ENCODE data around the gene AFF3.
"Not testable (repeated sequence)": the region's sequence is repeated elsewhere in the genome, so short reads cannot be mapped to it uniquely, and the experiment has no call there.

Gene AFF3

GRCh38 chr2:99522157-99522556 is 620.2 kb downstream of the AFF3 start:
- no peak for DNase-seq

DNA sequence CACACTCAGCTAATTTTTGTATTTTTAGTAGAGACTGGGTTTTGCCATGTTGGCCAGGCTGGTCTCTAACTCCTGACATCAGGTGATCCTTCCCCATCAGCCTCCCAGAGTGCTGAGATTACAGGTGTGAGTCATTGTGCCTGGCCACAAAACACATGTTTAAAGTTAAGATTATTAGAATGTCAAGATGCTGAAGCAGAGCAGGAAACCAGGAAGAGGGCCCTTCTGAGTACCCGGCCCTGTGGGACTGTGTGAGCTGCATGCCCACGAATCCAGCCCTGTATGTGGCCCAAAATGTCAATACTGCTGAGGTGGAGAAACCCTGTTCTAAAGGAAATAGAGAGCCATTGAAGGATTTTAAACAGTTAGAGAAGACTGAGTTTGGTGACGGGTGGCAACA is 621.6 kb downstream of the AFF3 start:
- no peak for DNase-seq

DNA sequence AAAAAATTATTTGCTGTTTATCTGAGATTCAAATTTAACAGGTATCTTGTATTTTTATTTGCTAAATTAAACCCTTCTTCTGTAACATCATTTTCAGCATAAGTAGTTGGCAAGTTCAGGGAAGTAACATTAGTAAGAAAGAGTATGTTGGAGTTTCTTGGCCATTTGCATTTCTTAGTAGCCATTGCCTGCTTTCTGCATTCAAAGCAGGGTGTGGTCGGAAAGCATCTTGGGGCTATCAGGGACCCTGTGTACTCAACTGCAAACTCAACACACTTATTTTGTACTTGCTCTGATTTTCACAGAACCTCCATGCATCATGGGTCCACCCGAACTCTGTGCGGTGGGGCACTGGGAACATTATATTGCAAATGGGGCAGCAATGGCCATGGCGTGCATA is 622.2 kb downstream of the AFF3 start:
- DNase-seq = no peak

DNA sequence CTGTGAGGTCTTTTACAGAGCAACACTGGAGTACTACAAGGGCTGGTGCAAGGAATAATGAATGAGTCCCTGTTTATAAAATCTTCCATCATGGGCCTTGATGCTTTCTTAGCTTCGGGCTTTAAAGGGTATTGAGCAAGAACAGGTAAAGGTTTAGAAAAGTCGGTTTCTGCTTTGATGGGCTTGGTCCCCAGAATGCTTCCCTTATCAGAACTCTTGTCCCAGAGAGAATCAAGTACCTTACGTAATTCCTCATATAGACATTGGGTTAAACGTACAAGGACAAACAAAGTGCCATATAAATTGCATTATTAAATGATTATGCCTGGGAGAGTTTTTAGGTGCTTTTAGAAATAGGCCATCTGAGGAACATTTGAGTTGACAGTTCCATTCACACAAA is 628.0 kb downstream of the AFF3 start:
- no peak for DNase-seq

GRCh38 chr2:99512181-99512591 is 630.2 kb downstream of the AFF3 start:
- peak in 1 of 14 donors; percentile 97 for DNase-seq

DNA sequence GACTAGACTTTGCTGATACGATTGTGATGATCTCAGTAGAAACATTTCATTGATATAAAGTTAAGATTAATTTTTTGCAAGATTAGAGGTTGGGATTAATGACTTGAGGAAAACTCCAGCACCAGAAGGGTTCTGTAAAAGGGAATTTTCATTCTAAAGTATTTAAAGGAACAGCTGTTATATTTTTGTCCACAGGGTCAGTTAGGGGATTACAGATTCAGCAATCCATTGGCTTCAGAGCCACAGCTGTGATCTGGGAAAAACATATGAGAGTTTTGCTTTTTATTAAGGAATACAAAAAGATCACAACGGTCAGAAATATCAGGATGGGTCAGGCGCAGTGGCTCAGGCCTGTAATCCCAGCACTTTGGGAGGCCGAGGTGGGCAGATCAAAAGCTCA is 633.0 kb downstream of the AFF3 start:
- DNase-seq = no peak

- peak in 1 of 14 donors; percentile 17 for DNase-seq
Observed at GRCh38 chr2:99507937-99508818, 634.2 kb downstream of the AFF3 start.

DNA sequence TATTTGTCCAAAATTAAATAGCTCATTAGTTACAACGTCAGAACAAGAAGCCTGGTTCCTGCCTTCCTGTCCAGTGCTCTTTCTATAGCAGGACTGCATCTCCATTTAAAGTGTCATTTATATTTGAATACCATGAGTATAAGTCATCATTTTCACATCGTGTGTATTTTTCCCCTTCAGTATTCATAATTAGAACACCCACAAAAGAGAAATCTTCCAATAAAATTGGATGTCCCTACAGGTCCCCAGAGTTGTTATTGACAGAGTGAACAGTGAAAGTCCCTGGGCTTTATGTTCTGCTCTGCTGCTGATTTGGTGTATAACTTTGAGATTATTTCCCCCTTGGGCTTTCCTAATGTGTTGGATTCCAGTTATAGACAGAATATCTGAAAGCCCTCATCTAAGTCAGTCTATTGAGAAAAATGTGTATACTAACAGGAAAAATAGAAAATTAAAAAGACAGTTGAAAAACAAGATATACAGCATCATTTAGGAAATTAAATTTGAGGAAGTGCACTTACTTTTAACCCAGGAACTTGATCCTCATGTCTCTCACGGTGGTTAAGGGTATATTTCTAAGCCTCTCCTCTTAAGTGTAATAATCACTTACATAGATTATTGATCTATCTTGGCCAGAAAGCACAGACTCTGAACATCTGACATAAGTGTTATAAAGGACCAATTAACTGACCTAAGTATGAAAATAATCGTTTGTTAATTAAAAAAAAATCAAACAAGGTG is 637.4 kb downstream of the AFF3 start:
- no peak for DNase-seq

GRCh38 chr2:99503662-99504416 is 638.6 kb downstream of the AFF3 start:
- DNase-seq = not testable (repeated sequence)

GRCh38 chr2:99496021-99496420 is 646.4 kb downstream of the AFF3 start:
- no peak for DNase-seq
